HFF-Myc (cell line): ENCODE results near the gene PRG3.
A peak's percentile ranks its signal among the peaks of the same experiment; 100 is the strongest.
"Not testable (repeated sequence)": the region's sequence is repeated elsewhere in the genome, so short reads cannot be mapped to it uniquely, and the experiment has no call there.

Source experiments
- DNase-seq: peaks from one replicate; pipeline ENCODE4 v3.0.0-alpha.2; 2011; ENCODE audit warnings: low read depth; ENCODE audit errors: extremely low read depth
- H3K4me3 ChIP-seq: replicated peaks from 2 replicates; pipeline ENCODE4 v1.5.1; 2011; ENCODE audit warnings: low read depth, mild to moderate bottlenecking, control low read depth, low read length
- CTCF ChIP-seq: IDR thresholded peaks from 2 replicates; pipeline ENCODE4 v1.5.1; 2012; ENCODE audit warnings: mild to moderate bottlenecking, low read depth, low read length, control low read depth; ENCODE audit errors: missing control alignments

The PRG3 gene

GRCh38 chr11:57340039-57340615, 40.8 kb downstream of the PRG3 start:
- DNase-seq: no peak
- TF ChIP-seq CTCF: peak; percentile 15
- H3K4me3 ChIP-seq: no peak overlapping the region

- H3K4me3 ChIP-seq: no peak overlapping the region
- TF ChIP-seq CTCF: no peak
- DNase-seq: no peak
Observed at GRCh38 chr11:57339328-57339727, 41.6 kb downstream of the PRG3 start.

GRCh38 chr11:57338142-57338541, 42.8 kb downstream of the PRG3 start, which contains the start of gene P2RX3:
Gene P2RX3, plus strand, starts transcription at chr11:57338352. Its CDS starts 199 bp downstream, at chr11:57338551.
- DNase-seq: no peak
- no peak within 1 kb of the TSS for H3K4me3 ChIP-seq
- no peak for TF ChIP-seq CTCF

GRCh38 chr11:57336856-57337255, 44.1 kb downstream of the PRG3 start:
- not testable (repeated sequence) for DNase-seq, H3K4me3 ChIP-seq

- no peak for TF ChIP-seq CTCF
Observed at GRCh38 chr11:57336111-57336666, 44.8 kb downstream of the PRG3 start.

GRCh38 chr11:57335343-57336110, 45.4 kb downstream of the PRG3 start, which contains the start of gene SSRP1:
Gene SSRP1, minus strand, starts transcription at chr11:57335892. Its CDS starts 771 bp downstream, at chr11:57335121.
- no peak for TF ChIP-seq CTCF
- H3K4me3 ChIP-seq: peak within 1 kb of the TSS; percentile 77
- no peak for DNase-seq

More at GRCh38 chr11:57336111-57336666, 44.8 kb downstream of the PRG3 start:
- no peak for DNase-seq
- H3K4me3 ChIP-seq: peak overlapping the region; percentile 77

- TF ChIP-seq CTCF: no peak
- peak overlapping the region; percentile 77 for H3K4me3 ChIP-seq
- DNase-seq: no peak
Observed at GRCh38 chr11:57335023-57335342, 46.0 kb downstream of the PRG3 start.
